Measurements from ENCODE around the gene PITPNM3. TPM values are rescaled to one million over a fixed set of nuclear protein-coding genes. Genes with fewer than 3 reads are reported as not detected.
"Not testable (repeated sequence)": the region's sequence is repeated elsewhere in the genome, so short reads cannot be mapped to it uniquely, and the experiment has no call there.

PITPNM3 gene
- total RNA-seq, 1 donor from 2014 or later: 15.2 TPM

GRCh38 chr17:6574687-6575595 is 18.6 kb upstream of the PITPNM3 start:
- peak; percentile 49 for DNase-seq (ENCODE audit: low spot score)

GRCh38 chr17:6573982-6574686 is 17.8 kb upstream of the PITPNM3 start:
- no peak for DNase-seq (ENCODE audit: low spot score)

GRCh38 chr17:6573495-6573894 is 17.1 kb upstream of the PITPNM3 start:
- DNase-seq (ENCODE audit: low spot score): not testable (repeated sequence)

GRCh38 chr17:6572972-6573370 is 16.6 kb upstream of the PITPNM3 start:
- no peak for DNase-seq (ENCODE audit: low spot score)

GRCh38 chr17:6571452-6571781 is 15.1 kb upstream of the PITPNM3 start:
- no peak for DNase-seq (ENCODE audit: low spot score)

GRCh38 chr17:6570731-6571451 is 14.5 kb upstream of the PITPNM3 start:
- no peak for DNase-seq (ENCODE audit: low spot score)

- DNase-seq (ENCODE audit: low spot score): no peak
Observed at GRCh38 chr17:6569370-6570285, 13.3 kb upstream of the PITPNM3 start.

- DNase-seq (ENCODE audit: low spot score): no peak
Observed at GRCh38 chr17:6568184-6568758, 11.9 kb upstream of the PITPNM3 start.

- DNase-seq (ENCODE audit: low spot score): no peak
Observed at GRCh38 chr17:6567528-6568183, 11.3 kb upstream of the PITPNM3 start.

GRCh38 chr17:6561446-6561845 is 5.1 kb upstream of the PITPNM3 start:
- no peak for DNase-seq (ENCODE audit: low spot score)

GRCh38 chr17:6560496-6560895 is 4.1 kb upstream of the PITPNM3 start:
- DNase-seq (ENCODE audit: low spot score): no peak

- no peak for DNase-seq (ENCODE audit: low spot score)
Observed at GRCh38 chr17:6559753-6560215, 3.4 kb upstream of the PITPNM3 start.

- no peak for DNase-seq (ENCODE audit: low spot score)
Observed at GRCh38 chr17:6558932-6559752, 2.8 kb upstream of the PITPNM3 start.

GRCh38 chr17:6558276-6558675 is 1.9 kb upstream of the PITPNM3 start:
- no peak for DNase-seq (ENCODE audit: low spot score)

- no peak for DNase-seq (ENCODE audit: low spot score)
Observed at GRCh38 chr17:6557040-6557438, 684 bp upstream of the PITPNM3 start.

- DNase-seq (ENCODE audit: low spot score): peak; percentile 29
Observed at GRCh38 chr17:6555331-6556120, 829 bp downstream of the PITPNM3 start.

GRCh38 chr17:6554871-6555330 is 1.5 kb downstream of the PITPNM3 start:
- DNase-seq (ENCODE audit: low spot score): no peak

GRCh38 chr17:6554342-6554741 is 2.0 kb downstream of the PITPNM3 start:
- DNase-seq (ENCODE audit: low spot score): no peak

Measured in mucosa of gallbladder (tissue), 1 donor.